DND-41 (cell line): ENCODE data around the gene DYSF.

Experiments used
- ATAC-seq: fragments of 200-7000 bp; cut with Tn5 transposase; 3 replicates; pipeline ENCODE4 v1.9.1; 2021; ENCODE audit warnings: low read depth; ENCODE audit not compliant: insufficient read depth
- DNase-seq: peaks from one replicate; pipeline ENCODE4 v3.0.0-alpha.2; 2020
- H2AFZ ChIP-seq: 2 replicates; pipeline ENCODE4 v1.6.0; 2012; ENCODE audit warnings: low read depth, low read length
- H3K27ac ChIP-seq: 2 replicates; pipeline ENCODE4 v1.5.1; 2012; ENCODE audit warnings: low read length, inconsistent platforms
- H3K27me3 ChIP-seq: fragments of 200-600 bp; sonication (generic); 2 replicates; pipeline ENCODE4 v1.6.0; 2012; ENCODE audit warnings: low read length, mild to moderate bottlenecking, inconsistent platforms; ENCODE audit not compliant: insufficient read depth, poor library complexity
- H3K36me3 ChIP-seq: 2 replicates; pipeline ENCODE4 v1.5.1; 2012; ENCODE audit warnings: low read length, inconsistent platforms; ENCODE audit not compliant: insufficient read depth
- H3K4me1 ChIP-seq: 2 replicates; pipeline ENCODE4 v1.5.1; 2012; ENCODE audit warnings: mild to moderate bottlenecking, low read length; ENCODE audit not compliant: insufficient read depth
- H3K4me2 ChIP-seq: 2 replicates; pipeline ENCODE4 v1.6.0; 2012; ENCODE audit warnings: mild to moderate bottlenecking, moderate library complexity, low read length, inconsistent platforms; ENCODE audit not compliant: insufficient read depth
- H3K4me3 ChIP-seq, 2 experiments: fragments of 200-600 bp in 1 of 2; shearing (Covaris generic) in 1 of 2; 2 replicates each; pipeline ENCODE4 v1.5.1; 2012 to 2016; ENCODE audit warnings: inconsistent platforms in 2 of 2, low read length in 2 of 2, mild to moderate bottlenecking in 2 of 2, low read depth in 1 of 2, moderate library complexity in 1 of 2
- H3K79me2 ChIP-seq: 2 replicates; pipeline ENCODE4 v1.6.0; 2012; ENCODE audit warnings: low read length, inconsistent platforms; ENCODE audit not compliant: insufficient read depth
- H3K9ac ChIP-seq: 2 replicates; pipeline ENCODE4 v1.6.0; 2012; ENCODE audit warnings: low read depth, mild to moderate bottlenecking, inconsistent platforms, low read length, moderate library complexity
- H3K9me3 ChIP-seq: 2 replicates; pipeline ENCODE4 v1.5.1; 2012; ENCODE audit warnings: low read length, moderate library complexity, mild to moderate bottlenecking, inconsistent platforms; ENCODE audit not compliant: insufficient read depth, severe bottlenecking
- H4K20me1 ChIP-seq: 2 replicates; pipeline ENCODE4 v1.6.0; 2012; ENCODE audit warnings: low read length; ENCODE audit not compliant: insufficient read depth
- CTCF ChIP-seq: IDR thresholded peaks from 2 replicates; pipeline ENCODE4 v1.5.1; 2012; ENCODE audit warnings: borderline replicate concordance, low read length, moderate library complexity, mild to moderate bottlenecking; ENCODE audit not compliant: poor library complexity, severe bottlenecking; ENCODE audit errors: extremely low read depth
- EZH2 ChIP-seq: IDR thresholded peaks from 3 replicates; pipeline ENCODE4 v1.6.1; 2012; ENCODE audit warnings: borderline replicate concordance, low read depth, mild to moderate bottlenecking, moderate library complexity, low read length, inconsistent platforms; ENCODE audit not compliant: severe bottlenecking

The DYSF gene

GRCh38 chr2:71556692-71557250 lies 103.4 kb downstream of the DYSF start:
- DNase-seq = no peak
- Histone ChIP-seq H3K4me1 (no peaks in the 10 kb centered on the region), H2AFZ (no peak overlapping the region), H3K27me3 (peaks cover 8% of the 10 kb centered on the region), H3K27ac (no peak overlapping the region), H3K4me2 (no peak overlapping the region), H3K4me3 (no peak overlapping the region), H3K9ac (no peak overlapping the region), H3K9me3 (no peaks in the 10 kb centered on the region), H3K79me2 (no peaks in the 10 kb centered on the region), H3K36me3 (no peaks in the 10 kb centered on the region), H4K20me1 (no peaks in the 10 kb centered on the region; the same call in 1 of the 2 replicates)
- no peak for TF ChIP-seq CTCF
- TF ChIP-seq EZH2 = no peak
- no peak for ATAC-seq

GRCh38 chr2:71557321-71557720 lies 104.0 kb downstream of the DYSF start:
- DNase-seq (no peak), ATAC-seq (no peak)
- peaks cover 8% of the 10 kb centered on the region for H3K27me3 ChIP-seq
- no peaks in the 10 kb centered on the region for H3K79me2 ChIP-seq
- H3K4me1 ChIP-seq = no peaks in the 10 kb centered on the region
- H3K9ac ChIP-seq = no peak overlapping the region
- H3K4me3 ChIP-seq = no peak overlapping the region
- H3K36me3 ChIP-seq = no peaks in the 10 kb centered on the region
- H3K4me2 ChIP-seq = no peak overlapping the region
- TF ChIP-seq CTCF (no peak), EZH2 (no peak)
- no peaks in the 10 kb centered on the region for H3K9me3 ChIP-seq
- no peaks in the 10 kb centered on the region; the same call in 1 of the 2 replicates for H4K20me1 ChIP-seq
- no peak overlapping the region for H3K27ac ChIP-seq
- H2AFZ ChIP-seq = no peak overlapping the region

GRCh38 chr2:71558300-71559051 lies 105.1 kb downstream of the DYSF start:
- H3K4me1 ChIP-seq = no peaks in the 10 kb centered on the region
- no peak overlapping the region for H3K27ac ChIP-seq
- H4K20me1 ChIP-seq = no peaks in the 10 kb centered on the region; the same call in 1 of the 2 replicates
- H3K9ac ChIP-seq = no peak overlapping the region
- ATAC-seq (no peak), DNase-seq (no peak)
- TF ChIP-seq EZH2 (no peak), CTCF (no peak)
- H3K79me2 ChIP-seq = no peaks in the 10 kb centered on the region
- no peak overlapping the region for H3K4me2 ChIP-seq
- H2AFZ ChIP-seq = no peak overlapping the region
- H3K27me3 ChIP-seq = peaks cover 8% of the 10 kb centered on the region
- H3K36me3 ChIP-seq = no peaks in the 10 kb centered on the region
- H3K9me3 ChIP-seq = no peaks in the 10 kb centered on the region
- no peak overlapping the region for H3K4me3 ChIP-seq
